GM19238 (cell line): Measurements from ENCODE around the gene ZSWIM4.
A peak's percentile ranks its signal among the peaks of the same experiment; 100 is the strongest.
"Not testable (repeated sequence)": the region's sequence is repeated elsewhere in the genome, so short reads cannot be mapped to it uniquely, and the experiment has no call there.

Experiments
- DNase-seq: peaks from one replicate; pipeline ENCODE4 v3.0.0; 2011; ENCODE audit warnings: low spot score; ENCODE audit not compliant: insufficient read length

The ZSWIM4 gene

GRCh38 chr19:13778398-13778797 is 16.8 kb upstream of the ZSWIM4 start:
- no peak for DNase-seq

- DNase-seq, result no peak
Measured at GRCh38 chr19:13778847-13779246, 16.4 kb upstream of the ZSWIM4 start.

GRCh38 chr19:13779794-13780193 is 15.4 kb upstream of the ZSWIM4 start:
- not testable (repeated sequence) for DNase-seq

DNA sequence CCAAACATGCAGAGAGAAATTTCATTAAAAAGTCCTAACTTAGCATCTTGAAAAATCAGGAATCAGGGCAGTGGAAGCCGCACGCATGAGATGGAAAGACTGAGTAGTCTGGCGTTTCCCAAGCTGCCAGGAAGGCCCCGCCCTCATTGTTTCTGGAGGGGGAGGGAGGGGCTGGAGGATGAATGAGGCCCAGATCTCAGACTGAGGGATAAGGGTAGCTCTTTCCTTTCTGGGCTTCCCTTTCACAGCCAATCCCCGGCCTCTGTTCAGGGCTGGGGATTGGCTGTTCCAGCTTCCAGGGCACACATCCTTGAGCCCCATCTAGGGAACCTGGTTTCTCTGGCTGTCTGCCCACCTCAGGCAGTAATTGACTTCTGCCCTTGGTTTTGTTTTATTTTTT is 13.7 kb upstream of the ZSWIM4 start:
- DNase-seq, result no peak

GRCh38 chr19:13782537-13782936 is 12.7 kb upstream of the ZSWIM4 start:
- DNase-seq, result no peak

DNA sequence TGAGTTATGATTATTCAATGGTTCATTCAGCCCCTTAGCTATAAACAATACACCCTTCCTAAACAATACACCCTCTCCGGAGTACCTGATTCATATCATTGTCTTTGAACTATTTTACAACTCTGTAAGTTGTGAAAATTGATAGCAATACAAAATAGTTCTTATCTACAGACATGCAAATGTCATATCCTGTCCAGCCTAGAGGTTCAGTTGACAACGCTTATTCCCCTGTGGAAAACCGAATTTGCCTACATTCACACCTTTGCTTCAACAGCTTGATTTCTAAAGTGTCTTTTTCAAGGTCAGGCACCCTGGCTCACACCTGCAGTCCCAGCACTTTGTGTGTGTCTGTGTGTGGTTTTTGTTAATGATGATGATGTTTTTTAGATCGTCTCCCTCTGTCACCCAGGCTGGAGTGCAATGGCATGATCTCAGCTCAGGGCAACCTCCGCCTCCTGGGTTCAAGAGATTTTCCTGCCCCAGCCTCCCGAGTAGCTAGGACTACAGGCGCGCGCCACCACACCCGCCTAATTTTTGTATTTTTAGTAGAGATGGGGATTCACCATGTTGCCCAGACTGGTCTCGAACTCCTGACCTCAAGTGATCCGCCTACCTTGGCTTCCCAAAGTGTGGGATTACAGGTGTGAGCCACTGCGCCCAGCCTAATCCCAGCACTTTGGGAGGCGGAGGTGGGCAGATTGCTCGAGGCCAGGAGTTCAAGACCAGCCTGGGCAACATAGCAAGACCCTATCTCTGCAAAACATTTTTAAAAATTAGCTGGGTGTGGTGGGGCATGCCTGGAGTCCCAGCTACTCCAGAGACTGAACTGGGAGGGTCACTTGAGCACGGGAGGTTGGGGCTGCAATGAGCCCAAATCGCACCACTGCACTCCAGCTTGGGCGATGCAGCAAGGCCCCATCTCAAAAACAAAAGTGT is 11.4 kb upstream of the ZSWIM4 start:
- no peak for DNase-seq

GRCh38 chr19:13784731-13785452 is 10.4 kb upstream of the ZSWIM4 start:
- no peak for DNase-seq

DNA sequence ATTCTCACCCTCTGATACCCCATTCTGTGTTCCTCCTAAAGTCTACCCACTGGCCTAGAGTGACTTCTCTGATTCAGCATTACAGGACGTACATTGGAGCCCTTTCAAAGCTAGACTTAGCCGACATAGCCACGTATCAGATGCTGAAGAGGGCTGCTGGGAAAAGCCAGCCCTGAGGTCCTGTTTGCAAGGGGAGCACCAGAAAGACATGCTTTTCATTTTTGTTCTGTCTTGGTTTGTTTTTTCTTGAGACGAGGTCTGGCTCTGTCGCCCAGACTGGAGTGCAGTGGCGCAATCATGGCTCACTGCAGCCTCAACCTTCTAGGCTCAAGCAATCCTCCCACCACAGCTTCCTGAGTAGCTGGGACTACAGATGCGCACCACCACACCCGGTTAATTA is 6.3 kb upstream of the ZSWIM4 start:
- DNase-seq, result no peak

DNA sequence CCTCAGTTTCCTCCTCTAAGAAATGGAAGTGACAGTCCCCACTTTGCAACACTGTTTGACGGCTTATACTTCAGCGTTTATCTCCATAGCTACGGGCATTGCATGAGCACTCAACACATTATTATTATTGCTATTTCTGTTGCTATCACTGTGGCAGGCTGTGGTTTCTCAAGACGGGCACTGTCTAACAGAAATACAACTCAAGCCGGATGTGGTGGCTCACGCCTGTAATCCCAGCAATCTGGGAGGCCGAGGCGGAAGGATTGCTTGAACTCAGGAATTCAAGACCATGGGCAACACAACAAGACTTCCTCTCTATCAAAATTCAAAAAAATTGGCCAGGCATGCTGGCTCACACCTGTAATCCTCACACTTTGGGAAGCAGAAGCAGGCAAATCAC is 4.9 kb upstream of the ZSWIM4 start:
- no peak for DNase-seq

GRCh38 chr19:13793317-13793716 is 1.9 kb upstream of the ZSWIM4 start:
- not testable (repeated sequence) for DNase-seq

DNA sequence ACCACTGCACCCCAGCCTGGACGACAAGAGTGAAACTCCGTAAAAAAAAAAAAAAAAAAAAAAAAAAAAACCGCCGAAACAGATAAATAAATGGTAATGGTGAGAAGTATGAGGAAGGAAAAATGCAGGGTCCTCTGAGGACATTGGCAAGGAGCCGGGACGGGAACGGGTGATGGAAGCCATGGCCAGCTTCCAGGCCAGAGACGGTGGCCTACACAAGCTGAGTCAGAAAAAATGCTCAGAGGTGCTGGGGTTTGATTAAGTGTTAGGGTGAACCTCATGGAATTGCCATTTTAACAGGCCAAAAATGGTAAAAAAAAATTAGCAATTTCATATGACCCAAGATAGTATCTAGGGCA is 866 bp upstream of the ZSWIM4 start:
- no peak for DNase-seq

DNA sequence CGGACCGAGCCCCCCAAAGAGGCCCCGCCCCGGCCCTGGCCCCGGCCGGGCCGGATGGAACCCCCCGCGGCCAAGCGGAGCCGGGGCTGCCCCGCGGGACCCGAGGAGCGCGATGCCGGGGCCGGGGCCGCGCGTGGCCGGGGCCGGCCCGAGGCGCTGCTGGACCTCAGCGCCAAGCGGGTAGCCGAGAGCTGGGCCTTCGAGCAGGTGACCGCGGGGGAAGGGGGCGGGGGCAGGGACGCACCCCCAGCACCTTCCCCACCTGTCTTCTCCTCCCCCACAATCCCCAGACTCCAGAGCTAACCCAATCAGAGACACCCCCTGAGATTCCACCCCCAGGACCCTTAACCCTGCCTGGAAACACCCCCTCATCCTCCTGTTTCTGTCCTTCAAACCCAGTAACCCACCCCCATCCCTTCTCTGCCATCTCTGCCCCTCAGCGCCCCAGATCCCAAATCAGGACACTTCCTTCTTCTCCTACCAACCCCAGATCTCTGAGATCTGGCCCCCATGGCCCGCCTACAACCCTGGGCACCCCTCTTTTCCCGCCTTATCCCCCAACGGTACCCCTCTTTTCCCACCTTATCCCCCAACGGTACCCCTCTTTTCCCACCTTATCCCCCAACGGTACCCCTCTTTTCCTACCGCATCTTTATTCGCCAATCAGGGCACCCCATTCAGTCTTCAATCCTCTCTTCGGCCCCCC is 505 bp downstream of the ZSWIM4 start:
- DNase-seq, result peak; percentile 54

- no peak for DNase-seq
Measured at GRCh38 chr19:13796301-13797057, 1.2 kb downstream of the ZSWIM4 start.

DNA sequence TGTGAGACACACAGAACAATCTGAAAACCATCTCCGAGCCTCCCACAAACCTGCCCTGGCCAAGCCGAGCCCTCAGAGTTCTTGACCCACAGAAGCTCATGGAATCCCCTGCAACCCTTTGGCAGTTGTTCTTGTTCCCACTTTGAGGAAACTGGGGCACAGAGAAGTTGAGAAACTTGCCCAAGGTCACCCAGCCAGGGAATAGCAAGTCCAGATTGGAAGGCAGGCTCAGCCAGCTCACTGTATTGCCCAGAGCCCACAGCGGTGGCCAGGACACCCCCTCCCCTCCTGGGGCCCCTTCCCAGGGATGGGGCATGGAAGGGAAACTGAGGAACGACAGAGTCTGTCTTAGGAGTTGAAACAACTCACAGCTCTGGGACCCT is 1.8 kb downstream of the ZSWIM4 start:
- no peak for DNase-seq

DNA sequence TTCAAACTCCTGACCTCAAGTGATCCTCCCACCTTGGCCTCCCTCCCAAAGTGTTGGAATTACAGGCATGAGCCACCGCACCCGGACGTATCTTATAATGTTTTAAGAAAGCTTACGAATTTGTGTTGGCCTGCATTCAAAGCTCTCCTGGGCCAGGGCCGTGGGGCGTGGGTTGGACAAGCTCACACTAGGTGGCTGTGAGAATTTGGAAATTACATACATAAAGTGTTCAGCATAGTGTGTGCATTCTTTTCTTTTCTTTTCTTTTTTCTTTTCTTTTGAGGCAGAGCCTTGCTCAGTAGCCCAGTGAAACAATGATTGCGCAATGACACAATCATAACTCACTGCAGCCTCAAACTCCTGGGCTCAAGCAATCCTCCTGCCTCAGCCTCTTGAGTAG is 2.6 kb downstream of the ZSWIM4 start:
- DNase-seq, result no peak

DNA sequence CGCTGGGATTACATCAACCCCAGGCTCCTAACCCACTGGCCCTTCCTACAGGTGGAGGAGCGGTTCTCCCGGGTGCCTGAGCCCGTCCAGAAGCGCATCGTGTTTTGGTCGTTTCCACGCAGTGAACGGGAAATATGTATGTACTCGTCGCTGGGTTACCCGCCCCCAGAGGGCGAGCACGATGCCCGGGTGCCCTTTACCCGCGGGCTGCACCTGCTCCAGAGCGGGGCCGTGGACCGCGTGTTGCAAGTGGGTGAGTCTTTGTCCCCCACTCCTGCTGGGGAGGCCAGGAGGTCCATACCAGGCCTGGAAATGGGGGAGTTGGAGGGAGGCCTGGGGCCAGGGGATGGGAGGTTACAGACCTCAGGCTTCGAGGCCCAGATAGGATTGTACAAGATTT is 4.4 kb downstream of the ZSWIM4 start:
- DNase-seq, result no peak

- no peak for DNase-seq
Measured at GRCh38 chr19:13803038-13803437, 7.8 kb downstream of the ZSWIM4 start.

GRCh38 chr19:13804830-13805683 is 9.8 kb downstream of the ZSWIM4 start:
- no peak for DNase-seq

- no peak for DNase-seq
Measured at GRCh38 chr19:13806728-13807127, 11.5 kb downstream of the ZSWIM4 start.

- DNase-seq, result no peak
Measured at GRCh38 chr19:13807421-13808021, 12.3 kb downstream of the ZSWIM4 start.
